ENCODE measurements around the gene SLC8A1. TPM values are rescaled to one million over a fixed set of nuclear protein-coding genes. Genes with fewer than 3 reads are reported as not detected.

SLC8A1 gene
- total and polyA plus RNA-seq, 5 experiments from 2014 or later = 0.22 to 0.34 TPM; not detected in 3

- no peak for DNase-seq
These were observed 221.7 kb downstream of the SLC8A1 start for GRCh38 chr2:40230186-40230585.

GRCh38 chr2:40228310-40228709 lies 223.6 kb downstream of the SLC8A1 start:
- Mint-ChIP-seq H3K9me3 (peaks cover 0 to 10% (median 0%) of the 10 kb centered on the region in 9 donors), H3K27me3 (no peaks in the 10 kb centered on the region), H3K36me3 (no peaks in the 10 kb centered on the region), H3K4me3 (no peak overlapping the region), H3K27ac (no peak overlapping the region), H3K4me1 (no peaks in the 10 kb centered on the region)
- ATAC-seq (no peak), DNase-seq (no peak)
- POLR2A ChIA-PET = no interaction called here

More at GRCh38 chr2:40230186-40230585, 221.7 kb downstream of the SLC8A1 start:
- ATAC-seq = no peak
- Mint-ChIP-seq H3K4me1 (no peaks in the 10 kb centered on the region), H3K4me3 (no peak overlapping the region), H3K9me3 (peaks cover 0 to 7% (median 0%) of the 10 kb centered on the region in 9 donors), H3K36me3 (no peaks in the 10 kb centered on the region), H3K27ac (no peak overlapping the region), H3K27me3 (no peaks in the 10 kb centered on the region)
- POLR2A ChIA-PET = no interaction called here

- Mint-ChIP-seq H3K36me3 (no peaks in the 10 kb centered on the region), H3K9me3 (peaks cover 0 to 9% (median 0%) of the 10 kb centered on the region in 9 donors), H3K4me3 (no peak overlapping the region), H3K27me3 (no peaks in the 10 kb centered on the region), H3K27ac (peak overlapping the region in 1 of 10 donors; percentile 49), H3K4me1 (no peaks in the 10 kb centered on the region)
- POLR2A ChIA-PET = no interaction called here
- DNase-seq (no peak), ATAC-seq (no peak)
These were observed 224.7 kb downstream of the SLC8A1 start for GRCh38 chr2:40227210-40227609.

- Mint-ChIP-seq H3K9me3 (peaks cover 0 to 5% (median 0%) of the 10 kb centered on the region in 9 donors), H3K4me3 (no peak overlapping the region), H3K36me3 (no peaks in the 10 kb centered on the region), H3K27me3 (no peaks in the 10 kb centered on the region), H3K27ac (no peak overlapping the region), H3K4me1 (no peaks in the 10 kb centered on the region)
- POLR2A ChIA-PET = no interaction called here
- DNase-seq (no peak), ATAC-seq (no peak)
These were observed 225.3 kb downstream of the SLC8A1 start for GRCh38 chr2:40226637-40227036.

GRCh38 chr2:40225670-40226210 lies 226.2 kb downstream of the SLC8A1 start:
- POLR2A ChIA-PET = no interaction called here
- H3K4me1 Mint-ChIP-seq = no peaks in the 10 kb centered on the region
- DNase-seq (no peak), ATAC-seq (no peak)
- no peaks in the 10 kb centered on the region for H3K27me3 Mint-ChIP-seq
- H3K36me3 Mint-ChIP-seq = no peaks in the 10 kb centered on the region
- no peak overlapping the region for H3K4me3 Mint-ChIP-seq
- H3K27ac Mint-ChIP-seq = no peak overlapping the region
- peaks cover 0 to 8% (median 0%) of the 10 kb centered on the region in 9 donors for H3K9me3 Mint-ChIP-seq

GRCh38 chr2:40224318-40224717 lies 227.6 kb downstream of the SLC8A1 start:
- ATAC-seq (no peak), DNase-seq (no peak)
- Mint-ChIP-seq H3K4me3 (no peak overlapping the region), H3K36me3 (no peaks in the 10 kb centered on the region), H3K4me1 (no peaks in the 10 kb centered on the region), H3K27me3 (peaks cover 0 to 2% (median 0%) of the 10 kb centered on the region in 5 donors), H3K27ac (no peak overlapping the region), H3K9me3 (peaks cover 0 to 8% (median 0%) of the 10 kb centered on the region in 9 donors)
- POLR2A ChIA-PET = no interaction called here

- POLR2A ChIA-PET = no interaction called here
- Mint-ChIP-seq H3K36me3 (no peaks in the 10 kb centered on the region), H3K4me1 (no peaks in the 10 kb centered on the region), H3K27ac (no peak overlapping the region), H3K27me3 (peaks cover 0 to 2% (median 0%) of the 10 kb centered on the region in 5 donors), H3K9me3 (peaks cover 0 to 12% (median 4%) of the 10 kb centered on the region in 9 donors), H3K4me3 (no peak overlapping the region)
- DNase-seq (no peak), ATAC-seq (no peak)
These were observed 231.5 kb downstream of the SLC8A1 start for GRCh38 chr2:40220177-40220925.

- DNase-seq = no peak
- H3K27ac Mint-ChIP-seq = no peak overlapping the region
- POLR2A ChIA-PET = no interaction called here
- H3K27me3 Mint-ChIP-seq = peaks cover 0 to 2% (median 0%) of the 10 kb centered on the region in 5 donors
- no peaks in the 10 kb centered on the region for H3K4me1 Mint-ChIP-seq
- H3K4me3 Mint-ChIP-seq = no peak overlapping the region
- ATAC-seq = no peak
- peaks cover 0 to 12% (median 4%) of the 10 kb centered on the region in 9 donors for H3K9me3 Mint-ChIP-seq
- H3K36me3 Mint-ChIP-seq = no peaks in the 10 kb centered on the region
These were observed 232.7 kb downstream of the SLC8A1 start for GRCh38 chr2:40219141-40219540.

- Mint-ChIP-seq H3K9me3 (peaks cover 0 to 12% (median 5%) of the 10 kb centered on the region in 9 donors), H3K27me3 (peaks cover 0 to 2% (median 0%) of the 10 kb centered on the region in 5 donors), H3K27ac (no peak overlapping the region), H3K4me3 (no peak overlapping the region), H3K4me1 (no peaks in the 10 kb centered on the region), H3K36me3 (no peaks in the 10 kb centered on the region)
- POLR2A ChIA-PET = no interaction called here
- DNase-seq = no peak
- no peak for ATAC-seq
These were observed 233.2 kb downstream of the SLC8A1 start for GRCh38 chr2:40218679-40219078.

GRCh38 chr2:40213619-40214018 lies 238.3 kb downstream of the SLC8A1 start:
- Mint-ChIP-seq H3K27ac (no peak overlapping the region), H3K4me3 (no peak overlapping the region), H3K27me3 (no peaks in the 10 kb centered on the region), H3K9me3 (peaks cover 0 to 12% (median 2%) of the 10 kb centered on the region in 9 donors), H3K4me1 (peaks cover 0 to 2% (median 0%) of the 10 kb centered on the region in 4 donors), H3K36me3 (no peaks in the 10 kb centered on the region)
- POLR2A ChIA-PET = no interaction called here
- no peak for DNase-seq
- ATAC-seq = no peak

GRCh38 chr2:40213071-40213470 lies 238.8 kb downstream of the SLC8A1 start:
- no peak for DNase-seq
- no peaks in the 10 kb centered on the region for H3K36me3 Mint-ChIP-seq
- H3K4me1 Mint-ChIP-seq = peaks cover 0 to 2% (median 0%) of the 10 kb centered on the region in 4 donors
- POLR2A ChIA-PET = no interaction called here
- H3K9me3 Mint-ChIP-seq = peaks cover 0 to 12% (median 2%) of the 10 kb centered on the region in 9 donors
- no peak for ATAC-seq
- H3K4me3 Mint-ChIP-seq = no peak overlapping the region
- no peak overlapping the region for H3K27ac Mint-ChIP-seq
- H3K27me3 Mint-ChIP-seq = no peaks in the 10 kb centered on the region

GRCh38 chr2:40210968-40211353 lies 240.9 kb downstream of the SLC8A1 start:
- DNase-seq (no peak), ATAC-seq (no peak)
- Mint-ChIP-seq H3K4me1 (peaks cover 0 to 2% (median 0%) of the 10 kb centered on the region in 4 donors), H3K4me3 (no peak overlapping the region), H3K27me3 (no peaks in the 10 kb centered on the region), H3K9me3 (peaks cover 0 to 2% (median 0%) of the 10 kb centered on the region in 9 donors), H3K36me3 (no peaks in the 10 kb centered on the region), H3K27ac (no peak overlapping the region)
- POLR2A ChIA-PET = no interaction called here

GRCh38 chr2:40210344-40210967 lies 241.4 kb downstream of the SLC8A1 start:
- Mint-ChIP-seq H3K9me3 (peaks cover 0 to 2% (median 0%) of the 10 kb centered on the region in 9 donors), H3K27ac (no peak overlapping the region), H3K27me3 (no peaks in the 10 kb centered on the region), H3K4me3 (no peak overlapping the region), H3K36me3 (no peaks in the 10 kb centered on the region), H3K4me1 (peaks cover 0 to 2% (median 0%) of the 10 kb centered on the region in 4 donors)
- POLR2A ChIA-PET = no interaction called here
- ATAC-seq (no peak), DNase-seq (no peak)

Data from naive thymus-derived CD8-positive, alpha-beta T cell (primary cell).